Prostate gland (tissue), 2 donors: ENCODE results near the gene PTRH1. TPM values are rescaled to one million over a fixed set of nuclear protein-coding genes. Genes with fewer than 3 reads are reported as not detected.

Experiments used
- DNase-seq: peaks from one replicate; pipeline ENCODE4 v3.0.0-alpha.2; 2019; ENCODE audit warnings: low spot score
- H3K27ac ChIP-seq, 2 donors: fragments of 200-600 bp; sonication (generic); 2 replicates each; pipeline ENCODE4 v1.5.1; 2017 to 2019
- H3K27me3 ChIP-seq: fragments of 200-600 bp; sonication (generic); replicated peaks from 2 replicates; pipeline ENCODE4 v1.5.1; 2019; ENCODE audit not compliant: insufficient read depth
- H3K36me3 ChIP-seq, 2 donors: fragments of 200-600 bp; sonication (generic); 1 replicate in 1 of 2; 2 replicates in 1 of 2; pipeline versions ENCODE4 v1.5.1 to v1.8.1; 2017 to 2019
- H3K4me1 ChIP-seq: fragments of 200-600 bp; sonication (generic); replicated peaks from 2 replicates; pipeline ENCODE4 v1.5.1; 2019
- H3K4me3 ChIP-seq, 2 donors: fragments of 200-600 bp; sonication (generic); 2 replicates each; pipeline ENCODE4 v1.5.1; 2017 to 2019
- H3K9me3 ChIP-seq: fragments of 200-600 bp; sonication (generic); 2 replicates; pipeline ENCODE4 v1.5.1; 2017
- POLR2A ChIP-seq: fragments of 450-650 bp; IDR thresholded peaks from one replicate; pipeline ENCODE4 v1.6.1; 2016; ENCODE audit warnings: antibody characterized with exemption, mild to moderate bottlenecking
- POLR2AphosphoS5 ChIP-seq: sonication (generic); formaldehyde crosslinking; IDR thresholded peaks from one replicate; pipeline ENCODE4 v1.6.1; 2017; ENCODE audit warnings: antibody characterized with exemption
- WGBS: methylation state at CpG from one replicate; pipeline ENCODE4 v1.1.5; 2018; 5-methylcytosine and 5-hydroxymethylcytosine counted together
- intact Hi-C: fragments of 100-400 bp; cut with DNase I; formaldehyde crosslinking; loops from one replicate; pipeline ENCODE4 v1.14.2; 2022
- total RNA-seq, 2 donors: library from RNA; depleted of rRNA; stranded (reverse); fragments of >200 nt; gene quantifications; one replicate each; pipeline ENCODE4 v1.1.0, GENCODE V29; 2016
- TF ChIP-seq, protein P1 (sequence below), 4 experiments: fragments of 200-600 bp in 2 of 4; fragments of 450-650 bp in 2 of 4; sonication (generic) in 2 of 4; IDR thresholded peaks; 1 replicate in 3 of 4; 2 replicates in 1 of 4; pipeline ENCODE4 v1.5.1; 2016 to 2019; ENCODE audit warnings: antibody characterized with exemption in 4 of 4, mild to moderate bottlenecking in 2 of 4, moderate library complexity in 2 of 4

The PTRH1 gene
- total RNA-seq, 2 donors from 2014 or later, result 25.4 to 28.6 TPM

DNA sequence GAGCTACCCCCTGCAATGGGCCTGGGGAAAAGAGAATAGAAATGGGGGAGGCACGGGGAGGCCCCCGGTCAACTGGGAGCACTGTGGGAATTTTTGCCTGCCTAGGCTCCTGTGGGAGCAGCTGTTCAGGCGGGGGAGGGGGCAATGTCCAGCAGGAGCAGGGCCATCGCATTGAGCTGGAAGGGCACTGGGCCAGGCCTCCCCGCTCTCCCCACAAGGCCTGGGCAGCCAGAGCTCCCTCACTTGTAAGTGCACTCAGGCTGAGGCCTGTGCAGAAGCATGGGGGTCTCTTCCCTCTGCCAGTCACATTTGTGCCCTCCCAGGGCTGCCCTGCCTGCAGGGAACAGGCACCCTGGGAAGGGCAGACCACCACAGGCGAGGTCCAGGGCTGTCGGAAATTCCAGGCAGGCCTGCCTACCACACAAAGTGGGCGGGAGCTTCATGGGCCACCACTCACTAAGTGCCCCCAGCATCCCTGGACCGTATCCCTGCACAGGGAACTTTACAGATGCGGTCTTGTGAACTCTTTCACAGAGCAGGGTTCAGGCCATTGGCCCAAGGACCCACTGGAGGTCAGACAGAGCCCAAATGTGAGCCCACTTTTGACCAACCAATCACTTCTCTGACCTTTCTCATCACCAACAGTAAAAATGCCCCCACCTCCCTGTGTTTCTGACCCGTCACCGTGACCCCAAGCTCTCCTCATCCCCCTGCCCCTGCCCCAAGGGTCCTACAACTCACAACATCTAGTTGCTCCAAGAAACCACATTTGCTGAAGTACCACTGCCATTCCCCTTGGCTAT, 9.7 kb downstream of the PTRH1 start:
- H3K4me3 ChIP-seq, result no peak overlapping the region
- no peak overlapping the region for H3K27ac ChIP-seq
- no peaks in the 10 kb centered on the region for H3K27me3 ChIP-seq
- H3K36me3 ChIP-seq, result no peaks in the 10 kb centered on the region
- TF ChIP-seq, protein P1, sequence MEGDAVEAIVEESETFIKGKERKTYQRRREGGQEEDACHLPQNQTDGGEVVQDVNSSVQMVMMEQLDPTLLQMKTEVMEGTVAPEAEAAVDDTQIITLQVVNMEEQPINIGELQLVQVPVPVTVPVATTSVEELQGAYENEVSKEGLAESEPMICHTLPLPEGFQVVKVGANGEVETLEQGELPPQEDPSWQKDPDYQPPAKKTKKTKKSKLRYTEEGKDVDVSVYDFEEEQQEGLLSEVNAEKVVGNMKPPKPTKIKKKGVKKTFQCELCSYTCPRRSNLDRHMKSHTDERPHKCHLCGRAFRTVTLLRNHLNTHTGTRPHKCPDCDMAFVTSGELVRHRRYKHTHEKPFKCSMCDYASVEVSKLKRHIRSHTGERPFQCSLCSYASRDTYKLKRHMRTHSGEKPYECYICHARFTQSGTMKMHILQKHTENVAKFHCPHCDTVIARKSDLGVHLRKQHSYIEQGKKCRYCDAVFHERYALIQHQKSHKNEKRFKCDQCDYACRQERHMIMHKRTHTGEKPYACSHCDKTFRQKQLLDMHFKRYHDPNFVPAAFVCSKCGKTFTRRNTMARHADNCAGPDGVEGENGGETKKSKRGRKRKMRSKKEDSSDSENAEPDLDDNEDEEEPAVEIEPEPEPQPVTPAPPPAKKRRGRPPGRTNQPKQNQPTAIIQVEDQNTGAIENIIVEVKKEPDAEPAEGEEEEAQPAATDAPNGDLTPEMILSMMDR (IDR thresholded peaks at IDR 0.05), result no peak
- no peak for TF ChIP-seq POLR2AphosphoS5
- TF ChIP-seq POLR2A, result no peak
- DNase-seq, result no peak
- no peaks in the 10 kb centered on the region for H3K4me1 ChIP-seq
- WGBS, result 87% methylated on average over 12 of the region's 12 CpGs
- no peaks in the 10 kb centered on the region for H3K9me3 ChIP-seq
- intact Hi-C loops, result no loop called here

DNA sequence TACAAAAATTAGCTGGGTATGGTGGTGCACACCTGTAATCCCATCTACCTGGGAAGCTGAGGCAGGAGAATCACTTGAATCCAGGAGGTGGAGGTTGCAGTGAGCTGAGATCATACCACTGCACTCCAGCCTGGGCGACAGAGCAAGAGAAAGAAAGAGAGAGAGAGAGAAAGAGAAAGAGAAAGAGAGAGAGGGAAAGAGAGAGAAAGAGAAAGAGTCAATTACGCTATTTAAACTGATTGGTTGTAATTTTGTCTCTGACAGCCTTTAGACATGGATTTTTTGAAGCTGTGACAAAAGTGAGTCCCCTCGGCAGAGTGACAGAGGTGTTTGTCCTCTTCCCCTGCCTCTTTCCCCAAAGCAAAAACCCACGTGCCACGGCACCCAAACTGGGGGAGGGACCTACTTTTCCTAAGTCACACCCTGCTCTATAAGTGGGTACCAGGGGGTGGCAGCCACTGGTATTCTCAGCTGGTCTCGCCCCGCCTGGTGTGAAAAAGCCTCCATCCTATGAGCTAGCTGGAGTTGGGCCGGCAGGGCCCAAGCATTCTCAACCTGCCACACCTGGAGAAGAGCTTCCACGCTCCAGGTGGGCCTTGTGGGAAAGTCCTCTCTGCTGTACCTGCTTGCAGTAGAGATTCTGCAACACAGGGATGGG, 12.0 kb downstream of the PTRH1 start:
- H3K27me3 ChIP-seq, result no peaks in the 10 kb centered on the region
- H3K4me3 ChIP-seq, result no peak overlapping the region
- 79% methylated on average over 9 of the region's 9 CpGs for WGBS
- intact Hi-C loops, result no loop called here
- no peak for DNase-seq
- no peak for TF ChIP-seq POLR2A
- TF ChIP-seq POLR2AphosphoS5, result no peak
- TF ChIP-seq, protein P1 (IDR thresholded peaks at IDR 0.05), result no peak
- H3K36me3 ChIP-seq, result no peaks in the 10 kb centered on the region
- H3K9me3 ChIP-seq, result no peaks in the 10 kb centered on the region
- no peak overlapping the region for H3K27ac ChIP-seq
- H3K4me1 ChIP-seq, result no peaks in the 10 kb centered on the region

DNA sequence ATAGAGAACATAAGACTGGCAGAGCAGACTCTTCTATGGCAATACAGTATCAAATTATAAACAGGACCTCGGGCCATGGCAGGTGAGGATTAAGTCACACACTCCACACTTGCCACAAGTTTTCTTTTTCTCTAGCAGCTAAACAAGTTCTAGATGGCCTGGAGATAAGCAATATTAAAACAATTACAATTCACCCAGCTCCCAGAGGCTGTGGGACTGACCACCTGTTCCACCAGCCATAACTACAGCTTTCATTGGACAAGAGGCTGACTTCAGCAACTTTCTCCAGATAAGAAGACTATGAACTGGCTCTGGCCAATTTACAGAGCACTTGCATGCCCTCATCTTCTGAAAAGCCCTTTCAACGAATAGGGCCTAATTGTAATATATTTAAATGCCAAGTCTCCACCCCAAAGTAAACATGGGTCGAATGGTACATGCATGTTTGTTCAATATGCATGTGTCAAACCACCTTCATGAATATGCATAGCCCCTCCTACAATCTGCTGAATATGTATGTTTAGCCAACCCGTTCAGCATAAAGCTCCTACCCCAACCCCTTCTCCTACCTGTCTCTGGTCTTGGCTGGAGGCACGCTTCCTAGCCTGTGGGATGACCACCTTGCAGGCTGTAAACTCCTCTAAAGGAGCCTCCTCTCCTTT, 14.7 kb downstream of the PTRH1 start:
- Histone ChIP-seq H3K36me3 (no peaks in the 10 kb centered on the region), H3K4me3 (no peak overlapping the region), H3K27ac (no peak overlapping the region), H3K9me3 (no peaks in the 10 kb centered on the region), H3K4me1 (no peaks in the 10 kb centered on the region), H3K27me3 (no peaks in the 10 kb centered on the region)
- intact Hi-C loops, result no loop called here
- 59% methylated on average over 5 of the region's 5 CpGs for whole genome bisulfite sequencing
- TF ChIP-seq POLR2AphosphoS5, result no peak
- TF ChIP-seq, protein P1 (IDR thresholded peaks at IDR 0.05), result no peak
- TF ChIP-seq POLR2A, result no peak
- DNase-seq, result no peak

DNA sequence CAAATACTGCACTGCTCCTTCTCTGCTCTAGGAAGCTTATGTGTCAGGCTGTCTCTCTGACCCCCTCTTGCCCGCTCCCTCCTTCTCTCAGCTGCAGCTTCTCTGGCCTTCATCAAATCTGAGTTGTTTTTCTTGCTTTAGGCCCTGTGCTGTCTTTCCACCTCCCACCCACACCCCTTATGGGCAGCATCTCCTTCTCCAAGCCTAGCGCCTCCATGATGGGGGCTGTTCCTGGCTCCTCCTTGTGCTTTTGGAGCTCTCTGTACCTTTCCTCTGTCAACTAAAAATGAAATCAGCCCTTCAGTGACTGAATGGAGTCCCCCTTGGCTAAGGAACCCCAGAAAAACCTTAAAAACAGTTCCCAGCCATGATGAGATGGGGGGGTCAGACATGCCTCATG, 15.3 kb downstream of the PTRH1 start:
- no peaks in the 10 kb centered on the region for H3K9me3 ChIP-seq
- H3K4me1 ChIP-seq, result no peaks in the 10 kb centered on the region
- TF ChIP-seq, protein P1 (IDR thresholded peaks at IDR 0.05), result no peak
- no peak for TF ChIP-seq POLR2AphosphoS5
- no peak for TF ChIP-seq POLR2A
- 97% methylated on average over 2 of the region's 2 CpGs for WGBS
- intact Hi-C loops, result no loop called here
- H3K27ac ChIP-seq, result peak overlapping the region; percentile 66 to 68
- H3K4me3 ChIP-seq, result no peak overlapping the region
- DNase-seq, result no peak
- no peaks in the 10 kb centered on the region for H3K27me3 ChIP-seq
- no peaks in the 10 kb centered on the region for H3K36me3 ChIP-seq
